ENCODE results near the gene NRXN3.

- TF ChIP-seq YY1 (IDR thresholded peaks at IDR 0.05; ENCODE audit: low read depth), result no peak
- TF ChIP-seq RAD21 (IDR thresholded peaks at IDR 0.05; ENCODE audit: low read length), result no peak
- TF ChIP-seq, protein P1, sequence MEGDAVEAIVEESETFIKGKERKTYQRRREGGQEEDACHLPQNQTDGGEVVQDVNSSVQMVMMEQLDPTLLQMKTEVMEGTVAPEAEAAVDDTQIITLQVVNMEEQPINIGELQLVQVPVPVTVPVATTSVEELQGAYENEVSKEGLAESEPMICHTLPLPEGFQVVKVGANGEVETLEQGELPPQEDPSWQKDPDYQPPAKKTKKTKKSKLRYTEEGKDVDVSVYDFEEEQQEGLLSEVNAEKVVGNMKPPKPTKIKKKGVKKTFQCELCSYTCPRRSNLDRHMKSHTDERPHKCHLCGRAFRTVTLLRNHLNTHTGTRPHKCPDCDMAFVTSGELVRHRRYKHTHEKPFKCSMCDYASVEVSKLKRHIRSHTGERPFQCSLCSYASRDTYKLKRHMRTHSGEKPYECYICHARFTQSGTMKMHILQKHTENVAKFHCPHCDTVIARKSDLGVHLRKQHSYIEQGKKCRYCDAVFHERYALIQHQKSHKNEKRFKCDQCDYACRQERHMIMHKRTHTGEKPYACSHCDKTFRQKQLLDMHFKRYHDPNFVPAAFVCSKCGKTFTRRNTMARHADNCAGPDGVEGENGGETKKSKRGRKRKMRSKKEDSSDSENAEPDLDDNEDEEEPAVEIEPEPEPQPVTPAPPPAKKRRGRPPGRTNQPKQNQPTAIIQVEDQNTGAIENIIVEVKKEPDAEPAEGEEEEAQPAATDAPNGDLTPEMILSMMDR (IDR thresholded peaks at IDR 0.05), result no peak
- TF ChIP-seq POLR2AphosphoS5 (IDR thresholded peaks at IDR 0.05; ENCODE audit: low read depth, low read length), result no peak
- TF ChIP-seq NFIC (IDR thresholded peaks at IDR 0.05; ENCODE audit: borderline replicate concordance), result no peak
- TF ChIP-seq, protein P2, sequence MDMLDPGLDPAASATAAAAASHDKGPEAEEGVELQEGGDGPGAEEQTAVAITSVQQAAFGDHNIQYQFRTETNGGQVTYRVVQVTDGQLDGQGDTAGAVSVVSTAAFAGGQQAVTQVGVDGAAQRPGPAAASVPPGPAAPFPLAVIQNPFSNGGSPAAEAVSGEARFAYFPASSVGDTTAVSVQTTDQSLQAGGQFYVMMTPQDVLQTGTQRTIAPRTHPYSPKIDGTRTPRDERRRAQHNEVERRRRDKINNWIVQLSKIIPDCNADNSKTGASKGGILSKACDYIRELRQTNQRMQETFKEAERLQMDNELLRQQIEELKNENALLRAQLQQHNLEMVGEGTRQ (IDR thresholded peaks at IDR 0.05; ENCODE audit: borderline replicate concordance, low read depth, low read length), result no peak
- TF ChIP-seq ELF1 (IDR thresholded peaks at IDR 0.05), result no peak
- TF ChIP-seq MAX (IDR thresholded peaks at IDR 0.05; ENCODE audit: low read depth), result no peak
- no peak for TF ChIP-seq SMC3 (IDR thresholded peaks at IDR 0.05; ENCODE audit: low read depth, low read length)
- TF ChIP-seq, protein P3, sequence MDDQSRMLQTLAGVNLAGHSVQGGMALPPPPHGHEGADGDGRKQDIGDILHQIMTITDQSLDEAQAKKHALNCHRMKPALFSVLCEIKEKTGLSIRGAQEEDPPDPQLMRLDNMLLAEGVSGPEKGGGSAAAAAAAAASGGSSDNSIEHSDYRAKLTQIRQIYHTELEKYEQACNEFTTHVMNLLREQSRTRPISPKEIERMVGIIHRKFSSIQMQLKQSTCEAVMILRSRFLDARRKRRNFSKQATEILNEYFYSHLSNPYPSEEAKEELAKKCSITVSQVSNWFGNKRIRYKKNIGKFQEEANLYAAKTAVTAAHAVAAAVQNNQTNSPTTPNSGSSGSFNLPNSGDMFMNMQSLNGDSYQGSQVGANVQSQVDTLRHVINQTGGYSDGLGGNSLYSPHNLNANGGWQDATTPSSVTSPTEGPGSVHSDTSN (IDR thresholded peaks at IDR 0.05), result no peak
- no peak for TF ChIP-seq RFX5 (IDR thresholded peaks at IDR 0.05; ENCODE audit: low read length)
Measured at GRCh38 chr14:79856381-79856780, 1686.2 kb downstream of the NRXN3 start.

All from SK-N-SH (cell line).